Lower leg skin (tissue), 4 donors: ENCODE data around the gene LAMP1. TPM values are rescaled to one million over a fixed set of nuclear protein-coding genes. Genes with fewer than 3 reads are reported as not detected.

ENCODE experiments used
- DNase-seq, 2 donors: peaks; one replicate each; pipeline ENCODE4 v3.0.0-alpha.2; 2019; ENCODE audit warnings: low spot score in 2 of 2
- H3K4me3 ChIP-seq: fragments of 200-600 bp; sonication (generic); 2 replicates; pipeline ENCODE4 v1.5.1; 2017; ENCODE audit warnings: mild to moderate bottlenecking, low read depth; ENCODE audit not compliant: poor library complexity, severe bottlenecking
- CTCF ChIP-seq, 3 donors: fragments of 450-650 bp; IDR thresholded peaks; one replicate each; pipeline ENCODE4 v1.5.1; 2016; ENCODE audit warnings: antibody characterized with exemption in 3 of 3, mild to moderate bottlenecking in 3 of 3, moderate library complexity in 2 of 3
- POLR2A ChIP-seq, 2 donors: fragments of 450-650 bp; IDR thresholded peaks; one replicate each; pipeline ENCODE4 v1.6.1; 2016 to 2017; ENCODE audit warnings: antibody characterized with exemption in 2 of 2, mild to moderate bottlenecking in 1 of 2, moderate library complexity in 1 of 2
- WGBS, 2 donors: methylation state at CpG; one replicate each; pipeline ENCODE4 v1.1.5; 2018; 5-methylcytosine and 5-hydroxymethylcytosine counted together
- intact Hi-C: fragments of 100-400 bp; cut with DNase I; formaldehyde crosslinking; loops from one replicate; pipeline ENCODE4 v1.15.0; 2023; ENCODE audit warnings: low total_unique reads
- total RNA-seq, 4 donors: library from RNA; depleted of rRNA; stranded (reverse); fragments of >200 nt; gene quantifications; one replicate each; pipeline ENCODE4 v1.1.0, GENCODE V29; 2016

LAMP1 gene
- total RNA-seq, 4 donors from 2014 or later: 198 to 240 (median 209) TPM

DNA sequence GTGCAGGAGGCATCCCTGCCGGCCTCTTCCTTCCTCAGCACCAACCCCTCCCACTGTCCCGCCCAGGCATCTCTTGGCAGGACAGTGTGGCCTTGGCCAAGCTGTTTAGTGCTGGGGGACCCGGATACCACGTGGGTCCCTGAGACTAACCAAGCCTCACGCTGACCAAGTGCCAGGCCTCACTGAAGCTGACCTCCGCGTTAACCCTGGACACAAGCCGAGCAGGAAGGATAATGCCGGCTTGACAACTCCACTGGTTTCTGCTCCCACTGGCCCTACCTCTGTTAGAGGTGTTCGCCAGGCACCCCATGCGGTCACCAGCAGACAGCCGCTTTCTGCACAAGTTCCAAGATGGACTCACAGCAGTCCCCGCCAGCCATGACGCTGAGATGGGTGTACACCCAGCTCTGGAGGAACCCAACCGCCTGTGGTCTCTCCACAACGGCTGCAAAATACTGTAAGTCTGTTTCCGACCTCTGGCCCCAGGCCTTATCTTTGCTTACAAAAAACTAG lies 54.5 kb downstream of the LAMP1 start:
- H3K4me3 ChIP-seq: no peak overlapping the region
- TF ChIP-seq CTCF (IDR thresholded peaks at IDR 0.05) (no peak), POLR2A (IDR thresholded peaks at IDR 0.05) (no peak)
- 75 to 83% methylated on average over 13 to 17 of the region's 17 CpGs for WGBS, 2 donors
- DNase-seq: no peak
- intact Hi-C loops: no loop called here

DNA sequence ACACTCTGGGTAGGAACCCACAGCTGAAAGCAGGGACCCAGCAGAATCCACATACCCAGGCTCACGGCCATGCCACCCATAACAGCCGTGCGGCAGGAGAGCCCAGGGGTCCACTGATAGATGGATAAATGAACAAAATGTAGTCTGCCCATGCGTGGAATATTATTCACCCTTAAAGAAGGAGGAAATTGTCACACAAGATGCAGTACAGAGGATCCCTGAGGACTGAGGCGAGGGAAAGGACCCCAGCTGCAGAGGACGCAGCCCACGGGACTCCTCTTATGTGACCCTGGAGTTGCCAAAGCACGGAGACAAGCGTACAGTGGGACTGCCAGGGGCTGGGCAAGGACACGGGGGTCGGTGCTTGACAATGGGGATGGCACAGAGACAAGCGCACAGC lies 56.2 kb downstream of the LAMP1 start:
- no peak overlapping the region for H3K4me3 ChIP-seq
- intact Hi-C loops: no loop called here
- 86 to 88% methylated on average over 12 of the region's 12 CpGs for WGBS, 2 donors
- DNase-seq: no peak
- TF ChIP-seq CTCF (IDR thresholded peaks at IDR 0.05): no peak
- no peak for TF ChIP-seq POLR2A (IDR thresholded peaks at IDR 0.05)

DNA sequence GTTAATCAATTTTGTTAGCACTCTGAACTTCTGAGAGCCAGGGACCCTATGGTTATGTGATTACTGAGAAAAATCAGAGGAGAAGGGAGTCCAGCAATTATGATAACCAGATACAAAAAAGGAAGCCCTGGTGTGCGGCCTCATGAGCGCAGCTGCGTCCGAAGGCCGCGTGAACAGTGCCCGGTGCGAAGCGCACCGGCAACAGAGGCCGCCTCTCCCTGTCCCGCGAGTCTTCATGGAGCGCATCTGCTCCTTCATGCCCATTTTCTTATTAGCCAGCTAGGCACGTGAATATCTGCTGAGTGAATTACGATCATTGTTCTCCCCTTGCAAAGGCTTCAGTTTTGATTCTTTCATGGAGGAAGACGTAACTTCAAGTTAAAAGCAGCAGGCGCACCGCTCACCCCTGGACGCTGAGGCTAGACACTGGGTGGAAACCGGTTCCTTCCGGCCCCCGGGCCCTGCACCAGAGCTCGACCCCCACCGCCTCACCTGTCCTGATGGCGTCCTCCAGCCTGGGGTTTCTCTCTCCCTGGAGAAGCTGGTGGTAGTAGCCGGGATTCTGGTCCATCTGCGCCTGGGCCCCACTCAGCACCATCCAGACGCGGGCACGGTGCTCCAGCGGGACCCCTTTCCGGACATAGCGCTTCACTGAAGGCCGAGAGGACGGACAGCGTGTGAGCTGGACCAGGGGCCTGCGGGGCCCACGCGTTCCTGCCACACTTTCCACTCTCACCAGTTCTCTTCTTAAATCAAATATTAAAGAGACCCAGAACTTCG lies 58.0 kb downstream of the LAMP1 start:
- intact Hi-C loops: no loop called here
- 95 to 97% methylated on average over 41 of the region's 41 CpGs for WGBS, 2 donors

GRCh38 chr13:113355621-113356020 lies 58.6 kb downstream of the LAMP1 start:
- intact Hi-C loops: no loop called here
- no peak for TF ChIP-seq CTCF (IDR thresholded peaks at IDR 0.05)
- TF ChIP-seq POLR2A (IDR thresholded peaks at IDR 0.05): no peak
- WGBS, 2 donors: 88 to 92% methylated on average over 10 of the region's 10 CpGs
- H3K4me3 ChIP-seq: no peak overlapping the region
- DNase-seq: no peak

More for the DNA sequence above, 58.0 kb downstream of the LAMP1 start:
- H3K4me3 ChIP-seq: no peak overlapping the region
- no peak for TF ChIP-seq CTCF (IDR thresholded peaks at IDR 0.05)
- TF ChIP-seq POLR2A (IDR thresholded peaks at IDR 0.05): no peak
- no peak for DNase-seq

DNA sequence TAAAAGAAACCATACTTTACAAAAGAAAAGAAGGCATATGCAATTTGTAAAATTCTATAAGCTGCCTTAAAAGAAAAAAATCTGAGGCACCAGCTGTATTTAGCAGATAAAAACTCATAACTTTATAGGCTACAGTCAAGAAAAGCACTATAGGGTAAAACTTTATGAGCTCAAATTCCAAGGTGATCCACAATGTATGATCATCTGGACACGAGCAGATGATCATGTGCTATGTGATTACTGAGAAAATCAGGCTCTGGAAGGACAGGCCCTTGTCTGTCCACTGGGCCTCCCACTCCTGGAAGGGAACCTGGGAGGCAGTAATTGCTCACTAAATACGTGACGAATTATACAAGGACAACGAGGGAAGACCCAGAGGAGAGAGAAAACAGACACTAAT lies 59.6 kb downstream of the LAMP1 start:
- intact Hi-C loops: no loop called here
- TF ChIP-seq CTCF (IDR thresholded peaks at IDR 0.05) (no peak), POLR2A (IDR thresholded peaks at IDR 0.05) (no peak)
- H3K4me3 ChIP-seq: no peak overlapping the region
- WGBS, 2 donors: 63 to 65% methylated on average over 4 of the region's 4 CpGs
- no peak for DNase-seq
